ENCODE results near the gene AHDC1. TPM values are rescaled to one million over a fixed set of nuclear protein-coding genes. Genes with fewer than 3 reads are reported as not detected.
A peak's percentile ranks its signal among the peaks of the same experiment; 100 is the strongest.

Gene AHDC1
- total and polyA plus RNA-seq, 9 of the 15 experiments (the other 6 are each of a cell fraction or from before 2014, with no cell fraction given): 0.21 to 36.4 (median 4.7) TPM

- H3K27me3 ChIP-seq (ENCODE audit: control insufficient read depth in 2 of 2, insufficient read depth in 2 of 2, low read length in 2 of 2): no peaks in the 10 kb centered on the region
- no TSS peak for BruUV-seq (replicated peaks)
- no peak for ATAC-seq
- H3K4me2 ChIP-seq (ENCODE audit: insufficient read depth, low read length): no peak overlapping the region
- no peaks in the 10 kb centered on the region for H3K36me3 ChIP-seq (ENCODE audit: control insufficient read depth, insufficient read depth, low read length)
- ChIA-PET CTCF (ENCODE audit: low intra/inter-chr PET ratio) (no interaction called here), POLR2A (interaction anchor here (0.6 kb wide), 3 partner anchors 12 to 591 kb away, joined by 3 to 7 read pairs (median 5); no protein-coding TSS in a partner anchor)
- no peaks in the 10 kb centered on the region for H3K9me1 ChIP-seq (ENCODE audit: control insufficient read depth, insufficient read depth, low read length)
- no peaks in the 10 kb centered on the region for H3K79me2 ChIP-seq (ENCODE audit: control insufficient read depth, insufficient read depth, low read length)
- H3K9me3 ChIP-seq (replicated peaks; ENCODE audit: control insufficient read depth, insufficient read depth, low read depth, low read length): no peaks in the 10 kb centered on the region
- no peak for FAIRE-seq
- H2AFZ ChIP-seq (ENCODE audit: low read depth, low read length): no peak overlapping the region
- in situ Hi-C loops (cut with MboI): no loop called here
- no peak overlapping the region for H3K4me3 ChIP-seq
- intact Hi-C loops (cut with micrococcal nuclease): no loop called here
- 0 out of 4 replicates have a peak overlapping the region, but pooled peaks of 1 of the 2 experiments have one; percentile 4 for H3K9ac ChIP-seq (ENCODE audit: insufficient read depth in 1 of 2, low read depth in 2 of 2, low read length in 2 of 2)
- DNase-seq (ENCODE audit: extremely low read depth in 1 of 4, low spot score in 3 of 4): peak in 1 of 4 experiments; percentile 20
- WGBS (ENCODE audit: insufficient coverage, low coverage, missing lambda C conversion rate): 27% methylated on average over 8 of the region's 8 CpGs
- H3K27ac ChIP-seq (ENCODE audit: extremely low read depth, low read depth, low read length): no peak overlapping the region
- H3K4me1 ChIP-seq (replicated peaks in 1 of 2; ENCODE audit: control insufficient read depth in 2 of 2, insufficient read depth in 2 of 2, low read length in 2 of 2): peaks cover 15 to 19% of the 10 kb centered on the region in 2 experiments; a peak in 4 of 5 replicates
- no peaks in the 10 kb centered on the region for H4K20me1 ChIP-seq (replicated peaks; ENCODE audit: control insufficient read depth, insufficient read depth, low read length)
- TF ChIP-seq NRF1 (conservative IDR thresholded peaks at IDR 0.05 in 1 of 2, IDR thresholded peaks at IDR 0.05 in 1 of 2): no peak
- no peak for TF ChIP-seq GTF2A2 (tag; IDR thresholded peaks at IDR 0.05)
- no peak for TF ChIP-seq CREM (IDR thresholded peaks at IDR 0.05; ENCODE audit: low read depth)
- TF ChIP-seq, protein P1, sequence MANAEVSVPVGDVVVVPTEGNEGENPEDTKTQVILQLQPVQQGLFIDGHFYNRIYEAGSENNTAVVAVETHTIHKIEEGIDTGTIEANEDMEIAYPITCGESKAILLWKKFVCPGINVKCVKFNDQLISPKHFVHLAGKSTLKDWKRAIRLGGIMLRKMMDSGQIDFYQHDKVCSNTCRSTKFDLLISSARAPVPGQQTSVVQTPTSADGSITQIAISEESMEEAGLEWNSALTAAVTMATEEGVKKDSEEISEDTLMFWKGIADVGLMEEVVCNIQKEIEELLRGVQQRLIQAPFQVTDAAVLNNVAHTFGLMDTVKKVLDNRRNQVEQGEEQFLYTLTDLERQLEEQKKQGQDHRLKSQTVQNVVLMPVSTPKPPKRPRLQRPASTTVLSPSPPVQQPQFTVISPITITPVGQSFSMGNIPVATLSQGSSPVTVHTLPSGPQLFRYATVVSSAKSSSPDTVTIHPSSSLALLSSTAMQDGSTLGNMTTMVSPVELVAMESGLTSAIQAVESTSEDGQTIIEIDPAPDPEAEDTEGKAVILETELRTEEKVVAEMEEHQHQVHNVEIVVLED (CRISPR knock-in tag; IDR thresholded peaks at IDR 0.05): no peak
- TF ChIP-seq NR4A1 (CRISPR knock-in tag; IDR thresholded peaks at IDR 0.05): no peak
- TF ChIP-seq NR4A1 (tag; IDR thresholded peaks at IDR 0.05): no peak
- TF ChIP-seq NR2C1 (IDR thresholded peaks at IDR 0.05): no peak
- TF ChIP-seq NR2C1 (tag; IDR thresholded peaks at IDR 0.05): no peak
- TF ChIP-seq, protein P2, sequence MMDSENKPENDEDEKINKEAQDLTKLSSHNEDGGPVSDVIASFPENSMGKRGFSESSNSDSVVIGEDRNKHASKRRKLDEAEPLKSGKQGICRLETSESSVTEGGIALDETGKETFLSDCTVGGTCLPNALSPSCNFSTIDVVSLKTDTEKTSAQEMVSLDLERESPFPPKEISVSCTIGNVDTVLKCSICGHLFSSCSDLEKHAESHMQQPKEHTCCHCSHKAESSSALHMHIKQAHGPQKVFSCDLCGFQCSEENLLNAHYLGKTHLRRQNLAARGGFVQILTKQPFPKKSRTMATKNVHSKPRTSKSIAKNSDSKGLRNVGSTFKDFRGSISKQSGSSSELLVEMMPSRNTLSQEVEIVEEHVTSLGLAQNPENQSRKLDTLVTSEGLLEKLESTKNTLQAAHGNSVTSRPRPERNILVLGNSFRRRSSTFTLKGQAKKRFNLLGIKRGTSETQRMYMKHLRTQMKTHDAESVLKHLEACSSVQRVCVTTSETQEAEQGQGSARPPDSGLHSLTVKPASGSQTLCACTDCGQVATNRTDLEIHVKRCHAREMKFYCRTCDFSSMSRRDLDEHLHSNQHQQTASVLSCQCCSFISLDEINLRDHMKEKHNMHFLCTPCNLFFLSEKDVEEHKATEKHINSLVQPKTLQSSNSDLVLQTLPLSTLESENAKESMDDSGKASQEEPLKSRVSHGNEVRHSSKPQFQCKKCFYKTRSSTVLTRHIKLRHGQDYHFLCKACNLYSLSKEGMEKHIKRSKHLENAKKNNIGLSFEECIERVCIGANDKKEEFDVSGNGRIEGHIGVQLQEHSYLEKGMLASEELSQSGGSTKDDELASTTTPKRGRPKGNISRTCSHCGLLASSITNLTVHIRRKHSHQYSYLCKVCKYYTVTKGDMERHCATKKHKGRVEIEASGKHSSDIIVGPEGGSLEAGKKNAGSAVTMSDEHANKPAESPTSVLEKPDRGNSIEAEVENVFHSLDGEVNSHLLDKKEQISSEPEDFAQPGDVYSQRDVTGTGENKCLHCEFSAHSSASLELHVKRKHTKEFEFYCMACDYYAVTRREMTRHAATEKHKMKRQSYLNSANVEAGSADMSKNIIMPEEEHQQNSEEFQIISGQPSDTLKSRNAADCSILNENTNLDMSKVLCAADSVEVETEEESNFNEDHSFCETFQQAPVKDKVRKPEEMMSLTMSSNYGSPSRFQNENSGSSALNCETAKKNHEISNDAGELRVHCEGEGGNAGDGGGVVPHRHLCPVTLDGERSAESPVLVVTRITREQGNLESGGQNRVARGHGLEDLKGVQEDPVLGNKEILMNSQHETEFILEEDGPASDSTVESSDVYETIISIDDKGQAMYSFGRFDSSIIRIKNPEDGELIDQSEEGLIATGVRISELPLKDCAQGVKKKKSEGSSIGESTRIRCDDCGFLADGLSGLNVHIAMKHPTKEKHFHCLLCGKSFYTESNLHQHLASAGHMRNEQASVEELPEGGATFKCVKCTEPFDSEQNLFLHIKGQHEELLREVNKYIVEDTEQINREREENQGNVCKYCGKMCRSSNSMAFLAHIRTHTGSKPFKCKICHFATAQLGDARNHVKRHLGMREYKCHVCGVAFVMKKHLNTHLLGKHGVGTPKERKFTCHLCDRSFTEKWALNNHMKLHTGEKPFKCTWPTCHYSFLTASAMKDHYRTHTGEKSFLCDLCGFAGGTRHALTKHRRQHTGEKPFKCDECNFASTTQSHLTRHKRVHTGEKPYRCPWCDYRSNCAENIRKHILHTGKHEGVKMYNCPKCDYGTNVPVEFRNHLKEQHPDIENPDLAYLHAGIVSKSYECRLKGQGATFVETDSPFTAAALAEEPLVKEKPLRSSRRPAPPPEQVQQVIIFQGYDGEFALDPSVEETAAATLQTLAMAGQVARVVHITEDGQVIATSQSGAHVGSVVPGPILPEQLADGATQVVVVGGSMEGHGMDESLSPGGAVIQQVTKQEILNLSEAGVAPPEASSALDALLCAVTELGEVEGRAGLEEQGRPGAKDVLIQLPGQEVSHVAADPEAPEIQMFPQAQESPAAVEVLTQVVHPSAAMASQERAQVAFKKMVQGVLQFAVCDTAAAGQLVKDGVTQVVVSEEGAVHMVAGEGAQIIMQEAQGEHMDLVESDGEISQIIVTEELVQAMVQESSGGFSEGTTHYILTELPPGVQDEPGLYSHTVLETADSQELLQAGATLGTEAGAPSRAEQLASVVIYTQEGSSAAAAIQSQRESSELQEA (IDR thresholded peaks at IDR 0.05; ENCODE audit: low read depth): no peak
- TF ChIP-seq ETV6 (IDR thresholded peaks at IDR 0.05; ENCODE audit: borderline replicate concordance in 1 of 2, low read depth in 2 of 2, low read length in 1 of 2): no peak
- TF ChIP-seq ETV6 (CRISPR knock-in tag; IDR thresholded peaks at IDR 0.05; ENCODE audit: borderline replicate concordance): no peak
- no peak for TF ChIP-seq PHF21A (IDR thresholded peaks at IDR 0.05; ENCODE audit: borderline replicate concordance, low read depth)
Observed at GRCh38 chr1:27646676-27647075, 42.7 kb upstream of the AHDC1 start.

All from K562 (cell line).